HG02885 (cell line): ENCODE measurements around the gene CYP26C1.

Experiments used
- ATAC-seq: cut with Tn5 transposase; IDR thresholded peaks from one replicate; pipeline ENCODE4 v1.9.1; 2021; ENCODE audit warnings: mild to moderate bottlenecking; ENCODE audit not compliant: unreplicated experiment, poor library complexity

CYP26C1 gene

GRCh38 chr10:93059975-93060886 lies at the start of gene CYP26C1:
TSS of gene CYP26C1 (plus strand) at chr10:93060798. CDS start at chr10:93061264, 466 bp downstream.
- ATAC-seq = no peak

GRCh38 chr10:93015722-93016121 lies 44.9 kb upstream of the CYP26C1 start:
- no peak for ATAC-seq

DNA sequence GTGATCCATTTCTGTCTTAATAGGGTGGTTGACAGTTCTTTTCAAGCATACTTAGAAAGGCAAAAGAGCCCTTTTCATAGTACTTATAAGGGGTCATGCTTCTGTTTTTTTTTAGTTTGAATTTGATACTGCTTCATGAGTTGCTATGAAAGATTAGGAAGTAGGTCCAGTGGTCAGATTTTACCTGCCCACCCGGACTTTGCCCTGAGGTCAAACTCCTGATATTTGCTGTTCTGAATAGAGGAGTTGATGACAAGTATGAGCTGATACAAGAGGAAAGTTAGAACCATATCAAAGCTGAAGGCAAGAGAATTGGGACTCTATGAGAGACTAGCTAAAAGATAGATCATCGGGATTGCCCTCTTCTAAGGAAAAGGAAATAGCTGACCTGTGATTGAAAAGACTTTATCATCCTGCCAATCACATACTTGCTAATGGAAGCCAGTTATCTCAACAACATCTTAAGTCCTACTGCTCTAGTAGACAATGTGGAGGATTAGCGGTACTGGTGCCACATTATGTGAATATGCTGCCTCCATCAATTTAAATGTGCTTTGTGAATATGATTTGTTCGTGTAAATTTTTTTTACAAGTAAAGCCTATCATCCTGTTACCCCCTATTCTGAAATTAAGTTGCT lies 37.5 kb upstream of the CYP26C1 start:
- ATAC-seq = no peak

DNA sequence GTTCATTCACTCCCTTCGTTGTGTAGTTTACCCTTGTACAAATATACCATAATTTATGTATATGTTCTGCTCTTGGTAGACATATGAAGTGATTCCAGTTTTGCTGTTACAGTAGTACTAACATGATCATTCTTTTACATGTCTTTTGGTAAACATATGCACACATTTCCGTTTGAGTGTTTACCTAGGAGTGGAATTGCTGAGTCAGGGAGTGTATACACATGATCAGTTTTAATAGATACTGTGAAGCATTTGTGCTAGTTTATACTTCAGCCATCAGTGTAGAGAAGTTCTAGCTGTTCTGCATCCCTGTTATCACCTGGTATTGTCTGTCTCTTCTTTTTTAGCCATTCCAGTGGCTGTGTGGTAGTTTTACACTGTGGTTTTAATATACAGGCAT lies 34.5 kb upstream of the CYP26C1 start:
- no peak for ATAC-seq

- ATAC-seq = no peak
Measured at GRCh38 chr10:93027508-93027907, 33.1 kb upstream of the CYP26C1 start.

DNA sequence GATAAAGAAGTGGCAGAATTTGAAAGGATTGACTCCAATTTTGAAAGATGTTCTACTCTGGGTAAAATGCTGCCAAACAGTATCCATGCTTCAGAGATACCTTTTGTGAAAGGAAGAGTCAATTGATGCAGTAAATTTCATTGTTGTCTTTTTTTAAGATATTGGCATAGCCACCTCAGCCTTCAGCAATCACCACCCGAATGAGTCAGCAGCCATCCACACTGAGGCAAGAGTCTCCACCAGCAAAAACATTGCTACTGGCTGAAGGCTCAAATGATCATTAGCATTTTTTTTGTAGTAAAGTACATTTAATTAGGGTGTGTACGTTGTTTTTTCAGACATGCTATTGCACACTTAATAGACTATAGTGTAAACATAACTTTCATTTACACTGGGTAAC lies 31.7 kb upstream of the CYP26C1 start:
- ATAC-seq = no peak

GRCh38 chr10:93030409-93030808 lies 30.2 kb upstream of the CYP26C1 start:
- ATAC-seq = no peak

DNA sequence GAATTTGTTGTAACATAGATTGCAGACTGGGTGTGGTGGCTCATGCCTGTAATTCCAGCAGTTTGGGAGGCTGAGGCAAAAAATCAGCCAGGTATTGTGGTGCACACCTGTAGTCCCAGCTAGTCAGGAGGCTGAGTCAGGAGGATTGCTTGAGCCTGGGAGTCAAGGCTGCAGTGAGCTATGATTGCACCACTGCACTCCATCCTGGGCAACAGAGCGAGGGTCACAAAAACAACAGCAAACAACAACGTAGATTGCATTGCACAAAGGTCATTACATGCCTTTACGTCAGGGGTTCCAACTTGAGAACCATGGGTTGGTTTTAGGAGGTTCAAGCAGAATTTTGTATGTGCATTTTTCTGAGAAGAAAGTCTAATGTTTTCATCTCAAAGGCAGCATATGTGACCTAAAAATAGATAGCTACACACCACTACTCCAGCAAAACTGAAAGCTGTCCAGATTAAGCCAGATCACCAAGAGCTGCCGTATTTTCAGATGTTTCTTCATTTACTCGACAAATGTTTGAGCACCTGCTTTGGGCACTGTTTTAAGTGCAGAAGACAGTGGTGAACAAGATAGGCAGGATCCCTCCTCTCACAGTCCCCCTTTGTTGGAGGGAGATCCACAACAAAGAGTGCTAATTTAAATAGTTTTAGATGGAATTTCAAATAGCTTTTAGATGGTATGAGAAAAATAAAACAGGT lies 28.3 kb upstream of the CYP26C1 start:
- ATAC-seq = no peak

- no peak for ATAC-seq
Measured at GRCh38 chr10:93032809-93033137, 27.8 kb upstream of the CYP26C1 start.

GRCh38 chr10:93034426-93034825 lies 26.2 kb upstream of the CYP26C1 start:
- ATAC-seq = no peak

DNA sequence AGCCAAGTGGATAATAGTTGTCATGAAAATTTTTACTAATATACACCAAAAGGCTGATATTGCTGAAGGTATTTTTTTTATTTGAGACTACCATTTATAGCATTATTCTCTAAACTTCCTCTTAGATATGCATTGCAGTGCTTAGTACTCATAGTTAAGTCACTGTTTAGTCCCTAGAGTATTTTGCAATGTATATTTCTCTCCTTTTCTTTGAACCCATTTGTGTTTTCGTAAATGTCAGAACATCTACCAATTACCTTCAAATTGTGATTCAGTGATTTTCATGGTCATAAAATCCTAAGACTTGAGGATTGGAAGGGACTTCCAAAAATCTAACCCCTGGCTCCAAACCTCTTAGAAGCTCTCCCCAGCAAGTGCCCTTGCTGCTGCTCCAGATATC lies 21.5 kb upstream of the CYP26C1 start:
- no peak for ATAC-seq

DNA sequence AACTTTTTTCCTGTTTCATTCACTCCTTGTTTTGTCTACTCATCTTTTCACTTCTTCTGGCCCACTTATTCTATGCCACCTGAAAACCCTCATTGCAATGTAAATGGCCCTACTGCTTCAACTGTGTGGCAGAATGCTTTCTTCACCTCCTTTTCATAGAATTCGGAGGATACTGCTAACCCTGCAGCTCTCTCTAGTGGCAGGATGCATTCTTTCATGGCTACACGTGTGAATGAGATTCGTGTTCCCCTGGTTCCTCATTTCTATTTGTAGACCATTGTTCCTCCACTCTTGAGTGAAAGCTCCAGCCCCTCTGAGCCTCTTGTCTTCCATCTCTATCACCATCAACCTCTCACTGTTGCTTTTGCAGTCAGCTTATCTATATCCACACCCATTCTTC lies 20.9 kb upstream of the CYP26C1 start:
- peak; percentile 40 for ATAC-seq

DNA sequence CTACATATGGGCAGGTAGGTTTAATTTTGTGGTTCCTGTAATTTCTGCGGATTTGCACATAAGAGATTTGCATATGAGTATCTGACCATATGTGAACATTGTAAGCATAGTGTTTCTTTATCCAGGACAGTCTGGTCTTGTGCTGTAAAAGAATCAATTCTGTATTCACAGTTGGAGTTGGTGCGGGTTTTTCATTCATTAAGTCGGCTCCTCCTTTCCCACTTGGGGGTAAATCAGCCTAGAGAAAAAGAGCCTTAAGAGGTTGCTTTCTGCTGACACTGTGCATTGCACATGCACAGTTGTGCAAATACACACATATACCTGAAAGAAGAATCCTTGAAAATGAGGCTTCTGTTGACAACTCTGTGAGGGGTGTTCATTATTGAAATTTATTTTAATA lies 6.1 kb upstream of the CYP26C1 start:
- no peak for ATAC-seq

GRCh38 chr10:93058139-93058538 lies 2.5 kb upstream of the CYP26C1 start:
- ATAC-seq = no peak

DNA sequence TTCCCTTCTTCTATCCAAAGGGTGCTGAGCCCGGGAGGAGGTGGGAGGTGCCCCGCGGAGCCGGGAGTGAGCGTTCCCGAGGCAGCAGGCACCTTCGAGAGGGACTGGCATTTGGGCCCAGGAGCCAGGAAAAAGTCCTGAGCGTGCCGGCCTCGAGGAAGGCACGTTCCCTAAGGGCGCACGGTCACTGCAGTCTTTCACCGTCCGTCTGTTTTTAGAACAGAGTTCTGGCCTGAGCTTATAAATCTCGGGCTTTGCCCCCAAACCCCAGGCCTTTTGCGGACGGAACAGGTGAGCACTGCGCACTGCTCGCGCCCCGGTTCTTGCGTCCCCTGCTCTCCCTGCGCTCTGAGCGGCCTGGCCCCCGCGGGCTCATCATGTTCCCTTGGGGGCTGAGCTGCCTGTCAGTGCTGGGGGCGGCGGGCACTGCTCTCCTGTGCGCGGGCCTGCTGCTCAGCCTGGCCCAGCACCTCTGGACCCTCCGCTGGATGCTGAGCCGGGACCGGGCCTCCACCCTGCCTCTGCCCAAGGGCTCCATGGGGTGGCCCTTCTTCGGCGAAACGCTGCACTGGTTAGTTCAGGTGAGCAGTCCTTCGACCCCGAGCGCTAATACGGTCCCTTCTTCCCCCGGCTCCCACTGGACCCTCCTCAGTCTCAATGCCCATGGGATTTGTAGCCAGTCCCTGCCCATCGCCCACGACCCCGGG lies 442 bp downstream of the CYP26C1 start:
- no peak for ATAC-seq

GRCh38 chr10:93061594-93062513 lies 1.3 kb downstream of the CYP26C1 start:
- peak; percentile 28 for ATAC-seq

DNA sequence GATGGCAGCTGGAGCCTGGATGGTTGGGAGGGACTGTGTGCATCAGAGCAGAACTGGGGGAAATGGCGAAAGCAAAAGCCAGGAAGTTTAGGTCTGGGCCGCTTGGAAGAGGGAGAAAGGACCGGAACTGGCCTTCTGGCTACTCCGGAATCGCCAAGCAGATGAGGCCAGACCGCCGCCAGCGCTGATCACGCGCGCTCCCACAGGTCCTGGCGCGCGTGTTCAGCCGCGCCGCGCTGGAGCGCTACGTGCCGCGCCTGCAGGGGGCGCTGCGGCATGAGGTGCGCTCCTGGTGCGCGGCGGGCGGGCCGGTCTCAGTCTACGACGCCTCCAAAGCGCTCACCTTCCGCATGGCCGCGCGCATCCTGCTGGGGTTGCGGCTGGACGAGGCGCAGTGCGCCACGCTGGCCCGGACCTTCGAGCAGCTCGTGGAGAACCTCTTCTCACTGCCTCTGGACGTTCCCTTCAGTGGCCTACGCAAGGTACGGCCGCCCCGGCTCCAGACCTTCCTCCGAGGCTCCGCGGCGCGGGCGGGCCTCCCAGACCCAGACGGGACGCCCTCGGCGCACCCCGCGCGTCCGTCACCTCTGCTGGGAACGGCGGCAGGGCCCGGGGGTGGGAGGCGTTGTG lies 2.0 kb downstream of the CYP26C1 start:
- peak; percentile 79 for ATAC-seq

DNA sequence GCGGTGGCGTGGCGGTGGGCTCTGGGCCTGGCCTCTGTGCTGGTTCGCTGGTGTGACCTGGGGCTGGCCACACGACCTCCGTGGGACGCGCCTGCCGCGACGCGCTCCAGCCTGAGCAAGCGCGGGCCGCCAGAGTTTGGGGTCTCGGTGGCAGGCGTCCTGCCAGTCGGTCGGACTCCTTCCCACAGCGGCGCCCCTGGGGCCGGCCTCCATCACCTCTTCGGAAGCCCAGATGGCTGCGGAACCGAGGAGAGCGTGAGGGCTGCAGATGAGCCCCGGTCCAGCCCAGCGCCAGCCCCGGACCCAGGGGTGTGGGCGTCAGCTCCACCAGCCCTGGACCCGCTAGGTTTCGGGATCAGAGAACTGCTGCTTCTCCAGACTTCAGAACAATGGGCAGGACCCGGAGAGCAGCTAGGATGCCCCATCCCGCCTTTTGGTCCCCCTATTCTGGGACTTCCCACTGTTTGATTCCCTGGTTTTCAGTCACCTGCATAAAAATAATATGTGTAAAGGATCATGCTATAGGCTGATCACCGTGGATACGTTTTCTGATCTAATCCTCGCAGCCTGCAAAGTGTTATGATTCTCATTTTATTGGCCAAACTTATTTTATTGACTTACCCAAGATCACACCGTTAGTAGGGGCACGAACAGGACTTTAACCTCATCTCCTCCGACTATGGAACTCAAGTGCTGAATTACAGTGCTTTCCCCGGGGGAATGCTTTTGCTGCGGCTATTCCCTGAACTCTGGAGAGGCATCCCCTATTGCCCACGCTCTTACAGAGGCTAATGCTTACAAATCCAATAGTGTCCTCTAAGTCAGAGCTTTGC lies 2.8 kb downstream of the CYP26C1 start:
- no peak for ATAC-seq
